Vagina (tissue), 2 donors: ENCODE results near the gene CUBN. TPM values are rescaled to one million over a fixed set of nuclear protein-coding genes. Genes with fewer than 3 reads are reported as not detected.

Source experiments
- DNase-seq, 2 donors: peaks; one replicate each; pipeline ENCODE4 v3.0.0-alpha.2; 2017; ENCODE audit errors: extremely low spot score in 2 of 2
- H3K27ac ChIP-seq: fragments of 200-600 bp; sonication (generic); one replicate; pipeline ENCODE4 v1.5.1; 2019
- H3K27me3 ChIP-seq: fragments of 200-600 bp; sonication (generic); one replicate; pipeline ENCODE4 v1.5.1; 2019
- H3K36me3 ChIP-seq, 2 donors: fragments of 200-600 bp; sonication (generic); one replicate each; pipeline ENCODE4 v1.5.1; 2017 to 2019
- H3K4me1 ChIP-seq: fragments of 200-600 bp; sonication (generic); one replicate; pipeline ENCODE4 v1.5.1; 2019
- H3K4me3 ChIP-seq, 2 donors: fragments of 200-600 bp; sonication (generic); 1 replicate in 1 of 2; 2 replicates in 1 of 2; pipeline ENCODE4 v1.5.1; 2016 to 2019
- H3K9me3 ChIP-seq: fragments of 200-600 bp; sonication (generic); one replicate; pipeline ENCODE4 v1.5.1; 2019
- CTCF ChIP-seq, 3 experiments: fragments of 450-650 bp in 2 of 3; fragments of 200-600 bp in 1 of 3; sonication (generic) in 1 of 3; IDR thresholded peaks; one replicate each; pipeline ENCODE4 v1.5.1; 2017 to 2019; ENCODE audit warnings: antibody characterized with exemption in 3 of 3, mild to moderate bottlenecking in 2 of 3, moderate library complexity in 2 of 3
- POLR2A ChIP-seq, 2 donors: fragments of 450-650 bp; IDR thresholded peaks; one replicate each; pipeline ENCODE4 v1.6.1; 2017; ENCODE audit warnings: antibody characterized with exemption in 2 of 2, mild to moderate bottlenecking in 2 of 2, moderate library complexity in 2 of 2
- POLR2AphosphoS5 ChIP-seq, 2 donors: sonication (generic); formaldehyde crosslinking; IDR thresholded peaks; one replicate each; pipeline ENCODE4 v1.9.0; 2017; ENCODE audit warnings: antibody characterized with exemption in 2 of 2, mild to moderate bottlenecking in 2 of 2, low read depth in 1 of 2; ENCODE audit not compliant: insufficient read depth in 1 of 2
- intact Hi-C: fragments of 100-400 bp; cut with DNase I; formaldehyde crosslinking; loops from one replicate; pipeline ENCODE4 v1.15.1; 2023
- total RNA-seq: library from RNA; depleted of rRNA; stranded (reverse); fragments of >200 nt; gene quantifications from one replicate; pipeline ENCODE4 v1.2.3, GENCODE V29; 2016

CUBN gene
- total RNA-seq, 1 donor from 2014 or later: 4.4 TPM

- no peaks in the 10 kb centered on the region for H3K9me3 ChIP-seq
- intact Hi-C loops: no loop called here
- no peaks in the 10 kb centered on the region for H3K27me3 ChIP-seq
- H3K27ac ChIP-seq: no peak overlapping the region
- H3K36me3 ChIP-seq: no peaks in the 10 kb centered on the region
- TF ChIP-seq POLR2AphosphoS5 (IDR thresholded peaks at IDR 0.05; ENCODE audit: insufficient read depth in 1 of 2, low read depth in 1 of 2) (no peak), CTCF (IDR thresholded peaks at IDR 0.05) (no peak), POLR2A (IDR thresholded peaks at IDR 0.05) (no peak)
- no peak overlapping the region for H3K4me3 ChIP-seq
- no peak for DNase-seq
- H3K4me1 ChIP-seq: no peaks in the 10 kb centered on the region
Measured at GRCh38 chr10:16894821-16895220, 234.8 kb downstream of the CUBN start.

GRCh38 chr10:16893664-16894063 lies 235.9 kb downstream of the CUBN start:
- Histone ChIP-seq H3K27ac (no peak overlapping the region), H3K27me3 (no peaks in the 10 kb centered on the region), H3K9me3 (no peaks in the 10 kb centered on the region), H3K4me3 (no peak overlapping the region), H3K36me3 (no peaks in the 10 kb centered on the region), H3K4me1 (no peaks in the 10 kb centered on the region)
- TF ChIP-seq CTCF (IDR thresholded peaks at IDR 0.05) (no peak), POLR2AphosphoS5 (IDR thresholded peaks at IDR 0.05; ENCODE audit: insufficient read depth in 1 of 2, low read depth in 1 of 2) (no peak), POLR2A (IDR thresholded peaks at IDR 0.05) (no peak)
- intact Hi-C loops: no loop called here
- DNase-seq: no peak

GRCh38 chr10:16891375-16892313 lies 238.0 kb downstream of the CUBN start:
- Histone ChIP-seq H3K9me3 (no peaks in the 10 kb centered on the region), H3K4me3 (no peak overlapping the region), H3K27ac (peak overlapping the region; percentile 33), H3K36me3 (no peaks in the 10 kb centered on the region), H3K4me1 (no peaks in the 10 kb centered on the region), H3K27me3 (no peaks in the 10 kb centered on the region)
- peak in 2 of 3 experiments; percentile 59 for TF ChIP-seq CTCF (IDR thresholded peaks at IDR 0.05)
- no peak for TF ChIP-seq POLR2A (IDR thresholded peaks at IDR 0.05)
- DNase-seq: no peak
- intact Hi-C loops: no loop called here

GRCh38 chr10:16890691-16891090 lies 238.9 kb downstream of the CUBN start:
- no peaks in the 10 kb centered on the region for H3K4me1 ChIP-seq
- H3K4me3 ChIP-seq: no peak overlapping the region
- no peaks in the 10 kb centered on the region for H3K36me3 ChIP-seq
- no peak for TF ChIP-seq CTCF (IDR thresholded peaks at IDR 0.05)
- no peak for TF ChIP-seq POLR2A (IDR thresholded peaks at IDR 0.05)
- TF ChIP-seq POLR2AphosphoS5 (IDR thresholded peaks at IDR 0.05; ENCODE audit: insufficient read depth in 1 of 2, low read depth in 1 of 2): no peak
- H3K27me3 ChIP-seq: no peaks in the 10 kb centered on the region
- H3K9me3 ChIP-seq: no peaks in the 10 kb centered on the region
- no peak for DNase-seq
- intact Hi-C loops: no loop called here
- H3K27ac ChIP-seq: no peak overlapping the region

- Histone ChIP-seq H3K27me3 (no peaks in the 10 kb centered on the region), H3K27ac (no peak overlapping the region), H3K36me3 (no peaks in the 10 kb centered on the region), H3K9me3 (no peaks in the 10 kb centered on the region), H3K4me3 (no peak overlapping the region), H3K4me1 (no peaks in the 10 kb centered on the region)
- no peak for DNase-seq
- no peak for TF ChIP-seq POLR2AphosphoS5 (IDR thresholded peaks at IDR 0.05; ENCODE audit: insufficient read depth in 1 of 2, low read depth in 1 of 2)
- TF ChIP-seq CTCF (IDR thresholded peaks at IDR 0.05): no peak
- intact Hi-C loops: no loop called here
Measured at GRCh38 chr10:16887565-16887964, 242.0 kb downstream of the CUBN start.
